Peyer's patch (tissue), 4 donors: ENCODE results near the gene OR10J5.

Source experiments
- CTCF ChIP-seq, 6 experiments: fragments of 450-650 bp in 4 of 6; fragments of 200-600 bp in 2 of 6; sonication (generic) in 1 of 6; IDR thresholded peaks; one replicate each; pipeline ENCODE4 v1.5.1; 2017 to 2019; ENCODE audit warnings: antibody characterized with exemption in 6 of 6, mild to moderate bottlenecking in 3 of 6, moderate library complexity in 1 of 6
- POLR2A ChIP-seq, 2 donors: fragments of 450-650 bp; IDR thresholded peaks; one replicate each; pipeline ENCODE4 v1.5.1; 2017; ENCODE audit warnings: antibody characterized with exemption in 2 of 2, mild to moderate bottlenecking in 2 of 2, moderate library complexity in 2 of 2

GRCh38 chr1:159554696-159555095, 18.9 kb upstream of the OR10J5 start:
- TF ChIP-seq CTCF (IDR thresholded peaks at IDR 0.05) (no peak), POLR2A (IDR thresholded peaks at IDR 0.05) (no peak)
